Left renal cortex interstitium (tissue), 4 donors: ENCODE data around the gene PCDHA2. TPM values are rescaled to one million over a fixed set of nuclear protein-coding genes. Genes with fewer than 3 reads are reported as not detected.
"Not testable (repeated sequence)": the region's sequence is repeated elsewhere in the genome, so short reads cannot be mapped to it uniquely, and the experiment has no call there.

Experiments used
- DNase-seq, 4 donors: peaks; one replicate each; pipeline ENCODE4 v3.0.0-alpha.2; 2013; ENCODE audit warnings: low read depth in 4 of 4, low spot score in 2 of 4, missing footprints in 1 of 4
- polyA plus RNA-seq, 4 donors: library from polyadenylated mRNA; unstranded; fragments of 120-200 nt; gene quantifications; one replicate each; pipeline ENCODE4 v1.2.1, GENCODE V29; 2013; ENCODE audit not compliant: insufficient read length in 4 of 4

The PCDHA2 gene
- polyA plus RNA-seq, 4 donors, result 0.13 to 0.46 (median 0.19) TPM

GRCh38 chr5:140808889-140809291, 14.2 kb downstream of the PCDHA2 start:
- no peak for DNase-seq

- DNase-seq, result no peak
Measured at GRCh38 chr5:140821375-140822280, 27.0 kb downstream of the PCDHA2 start, which contains the start of gene PCDHA5. Gene PCDHA5 (plus strand): TSS chr5:140821613.

GRCh38 chr5:140822281-140822629, 27.6 kb downstream of the PCDHA2 start:
- DNase-seq, result no peak

DNA sequence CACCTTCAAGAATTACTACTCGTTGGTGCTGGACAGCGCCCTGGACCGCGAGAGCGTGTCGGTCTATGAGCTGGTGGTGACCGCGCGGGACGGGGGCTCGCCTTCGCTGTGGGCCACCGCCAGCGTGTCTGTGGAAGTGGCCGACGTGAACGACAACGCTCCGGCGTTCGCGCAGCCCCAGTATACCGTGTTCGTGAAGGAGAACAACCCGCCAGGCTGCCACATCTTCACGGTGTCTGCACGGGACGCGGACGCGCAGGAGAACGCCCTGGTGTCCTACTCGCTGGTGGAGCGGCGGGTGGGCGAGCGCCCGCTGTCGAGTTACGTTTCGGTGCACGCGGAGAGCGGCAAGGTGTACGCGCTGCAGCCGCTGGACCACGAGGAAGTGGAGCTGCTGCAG, 28.3 kb downstream of the PCDHA2 start:
- DNase-seq, result not testable (repeated sequence)

- DNase-seq, result no peak
Measured at GRCh38 chr5:140823475-140823874, 28.8 kb downstream of the PCDHA2 start.

DNA sequence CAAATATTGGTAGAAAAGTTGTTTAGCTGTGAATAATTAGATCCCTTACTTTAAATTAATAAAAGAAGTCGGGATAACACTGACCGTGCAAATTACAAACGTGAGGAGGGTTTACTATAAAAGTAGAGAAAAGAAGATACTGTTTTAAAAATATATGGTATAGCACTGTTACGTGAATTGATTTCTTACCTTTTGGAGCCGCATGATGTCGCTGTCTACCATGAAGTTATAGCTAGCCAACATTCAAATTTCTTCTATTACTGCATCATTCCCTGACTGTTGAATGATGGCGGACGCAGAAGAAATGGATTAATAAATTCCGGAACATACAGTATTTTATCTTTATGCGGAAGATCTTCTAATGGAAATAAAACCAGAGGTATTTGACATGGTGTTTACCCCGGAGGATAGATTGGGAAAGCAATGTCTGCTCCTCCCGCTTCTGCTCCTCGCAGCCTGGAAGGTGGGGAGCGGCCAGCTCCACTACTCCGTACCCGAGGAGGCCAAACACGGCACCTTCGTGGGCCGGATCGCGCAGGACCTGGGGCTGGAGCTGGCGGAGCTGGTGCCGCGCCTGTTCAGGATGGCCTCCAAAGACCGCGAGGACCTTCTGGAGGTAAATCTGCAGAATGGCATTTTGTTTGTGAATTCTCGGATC, 33.2 kb downstream of the PCDHA2 start, which contains the start of gene PCDHA6:
Gene PCDHA6, plus strand, starts transcription at position 257 of the 658 bp plus-strand sequence. Its CDS starts 132 bp downstream, at position 389.
- no peak for DNase-seq

DNA sequence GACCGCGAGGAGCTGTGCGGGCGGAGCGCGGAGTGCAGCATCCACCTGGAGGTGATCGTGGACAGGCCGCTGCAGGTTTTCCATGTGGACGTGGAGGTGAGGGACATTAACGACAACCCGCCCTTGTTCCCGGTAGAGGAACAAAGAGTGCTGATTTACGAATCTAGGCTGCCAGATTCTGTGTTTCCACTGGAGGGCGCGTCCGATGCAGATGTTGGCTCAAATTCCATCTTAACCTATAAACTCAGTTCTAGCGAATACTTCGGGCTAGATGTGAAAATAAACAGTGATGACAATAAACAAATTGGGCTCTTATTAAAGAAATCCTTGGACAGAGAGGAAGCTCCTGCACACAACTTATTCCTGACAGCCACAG, 33.7 kb downstream of the PCDHA2 start:
- DNase-seq, result no peak

DNA sequence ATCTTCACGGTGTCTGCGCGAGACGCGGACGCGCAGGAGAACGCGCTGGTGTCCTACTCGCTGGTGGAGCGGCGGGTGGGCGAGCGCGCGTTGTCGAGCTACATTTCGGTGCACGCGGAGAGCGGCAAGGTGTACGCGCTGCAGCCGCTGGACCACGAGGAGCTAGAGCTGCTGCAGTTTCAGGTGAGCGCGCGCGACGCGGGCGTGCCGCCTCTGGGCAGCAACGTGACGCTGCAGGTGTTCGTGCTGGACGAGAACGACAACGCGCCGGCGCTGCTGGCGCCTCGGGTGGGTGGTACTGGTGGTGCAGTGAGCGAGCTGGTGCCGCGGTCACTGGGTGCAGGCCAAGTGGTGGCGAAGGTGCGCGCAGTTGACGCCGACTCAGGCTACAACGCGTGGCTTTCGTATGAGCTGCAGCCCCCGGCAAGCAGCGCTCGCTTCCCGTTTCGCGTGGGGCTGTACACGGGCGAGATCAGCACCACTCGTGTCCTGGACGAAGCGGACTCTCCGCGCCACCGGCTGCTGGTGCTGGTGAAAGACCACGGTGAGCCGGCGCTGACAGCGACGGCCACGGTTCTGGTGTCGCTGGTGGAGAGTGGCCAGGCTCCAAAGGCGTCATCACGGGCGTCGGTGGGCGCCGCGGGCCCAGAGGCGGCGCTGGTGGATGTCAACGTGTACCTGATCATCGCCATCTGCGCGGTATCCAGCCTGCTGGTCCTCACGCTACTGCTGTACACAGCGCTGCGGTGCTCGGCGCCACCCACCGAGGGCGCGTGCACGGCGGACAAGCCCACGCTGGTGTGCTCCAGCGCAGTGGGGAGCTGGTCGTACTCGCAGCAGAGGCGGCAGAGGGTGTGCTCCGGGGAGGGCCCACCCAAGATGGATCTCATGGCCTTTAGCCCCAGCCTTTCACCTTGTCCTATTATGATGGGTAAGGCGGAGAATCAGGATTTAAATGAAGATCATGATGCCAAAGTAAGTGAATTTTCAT, 35.2 kb downstream of the PCDHA2 start:
- not testable (repeated sequence) for DNase-seq

DNA sequence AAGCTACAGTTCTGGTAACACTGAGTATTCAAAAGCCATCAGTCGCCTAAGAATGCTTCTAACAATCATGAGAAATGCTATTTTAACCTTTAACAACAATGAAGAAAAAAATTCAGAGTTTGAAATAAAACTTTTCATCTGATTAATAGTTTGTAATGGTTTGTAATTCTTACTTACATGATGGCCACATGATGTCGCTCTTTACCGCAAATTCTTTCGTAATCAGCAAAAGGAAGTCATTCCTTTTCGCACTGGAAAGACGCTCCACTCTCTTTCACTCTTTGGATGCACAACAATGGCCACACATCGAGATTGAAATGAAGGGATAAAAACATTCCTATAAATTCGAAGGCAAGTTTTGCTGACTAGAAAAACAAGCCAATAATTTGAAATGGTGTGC, 39.3 kb downstream of the PCDHA2 start, which contains the start of gene PCDHA7:
Gene PCDHA7, plus strand, starts transcription at position 277 of the 400 bp plus-strand sequence. Its CDS starts 115 bp downstream, at position 392.
- DNase-seq, result no peak

DNA sequence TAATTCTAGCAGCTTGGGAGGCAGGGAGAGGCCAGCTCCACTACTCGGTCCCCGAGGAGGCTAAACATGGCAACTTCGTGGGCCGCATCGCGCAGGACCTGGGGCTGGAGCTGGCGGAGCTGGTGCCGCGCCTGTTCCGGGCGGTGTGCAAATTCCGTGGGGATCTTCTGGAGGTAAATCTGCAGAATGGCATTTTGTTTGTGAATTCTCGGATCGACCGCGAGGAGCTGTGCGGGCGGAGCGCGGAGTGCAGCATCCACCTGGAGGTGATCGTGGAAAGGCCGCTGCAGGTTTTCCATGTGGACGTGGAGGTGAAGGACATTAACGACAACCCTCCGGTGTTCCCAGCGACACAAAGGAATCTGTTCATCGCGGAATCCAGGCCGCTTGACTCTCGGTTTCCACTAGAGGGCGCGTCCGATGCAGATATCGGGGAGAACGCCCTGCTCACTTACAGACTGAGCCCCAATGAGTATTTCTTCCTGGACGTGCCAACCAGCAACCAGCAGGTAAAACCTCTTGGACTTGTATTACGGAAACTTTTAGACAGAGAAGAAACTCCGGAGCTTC, 39.9 kb downstream of the PCDHA2 start:
- DNase-seq, result not testable (repeated sequence)

DNA sequence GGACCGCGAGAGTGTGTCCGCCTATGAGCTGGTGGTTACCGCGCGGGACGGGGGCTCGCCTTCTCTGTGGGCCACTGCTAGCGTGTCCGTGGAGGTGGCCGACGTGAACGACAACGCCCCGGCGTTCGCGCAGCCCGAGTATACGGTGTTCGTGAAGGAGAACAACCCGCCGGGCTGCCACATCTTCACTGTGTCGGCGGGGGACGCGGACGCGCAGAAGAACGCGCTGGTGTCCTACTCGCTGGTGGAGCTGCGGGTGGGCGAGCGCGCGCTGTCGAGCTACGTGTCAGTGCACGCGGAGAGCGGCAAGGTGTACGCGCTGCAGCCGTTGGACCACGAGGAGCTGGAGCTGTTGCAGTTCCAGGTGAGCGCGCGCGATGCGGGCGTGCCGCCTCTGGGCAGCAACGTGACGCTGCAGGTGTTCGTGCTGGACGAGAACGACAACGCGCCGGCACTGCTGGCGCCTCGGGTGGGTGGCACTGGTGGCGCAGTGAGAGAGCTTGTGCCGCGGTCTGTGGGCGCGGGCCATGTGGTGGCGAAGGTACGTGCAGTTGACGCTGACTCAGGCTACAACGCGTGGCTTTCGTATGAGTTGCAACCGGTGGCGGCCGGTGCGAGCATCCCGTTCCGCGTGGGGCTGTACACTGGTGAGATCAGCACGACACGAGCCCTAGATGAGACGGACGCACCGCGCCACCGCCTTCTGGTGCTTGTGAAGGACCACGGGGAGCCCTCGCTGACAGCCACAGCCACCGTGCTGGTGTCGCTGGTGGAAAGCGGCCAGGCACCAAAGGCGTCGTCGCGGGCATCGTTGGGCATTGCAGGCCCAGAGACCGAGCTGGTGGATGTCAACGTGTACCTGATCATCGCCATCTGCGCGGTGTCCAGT, 41.2 kb downstream of the PCDHA2 start:
- DNase-seq, result no peak

GRCh38 chr5:140840978-140841962, 46.6 kb downstream of the PCDHA2 start, which contains the start of gene PCDHA8:
Gene PCDHA8 (plus strand): TSS chr5:140841187. CDS start chr5:140841322, 135 bp downstream.
- DNase-seq, result no peak

DNA sequence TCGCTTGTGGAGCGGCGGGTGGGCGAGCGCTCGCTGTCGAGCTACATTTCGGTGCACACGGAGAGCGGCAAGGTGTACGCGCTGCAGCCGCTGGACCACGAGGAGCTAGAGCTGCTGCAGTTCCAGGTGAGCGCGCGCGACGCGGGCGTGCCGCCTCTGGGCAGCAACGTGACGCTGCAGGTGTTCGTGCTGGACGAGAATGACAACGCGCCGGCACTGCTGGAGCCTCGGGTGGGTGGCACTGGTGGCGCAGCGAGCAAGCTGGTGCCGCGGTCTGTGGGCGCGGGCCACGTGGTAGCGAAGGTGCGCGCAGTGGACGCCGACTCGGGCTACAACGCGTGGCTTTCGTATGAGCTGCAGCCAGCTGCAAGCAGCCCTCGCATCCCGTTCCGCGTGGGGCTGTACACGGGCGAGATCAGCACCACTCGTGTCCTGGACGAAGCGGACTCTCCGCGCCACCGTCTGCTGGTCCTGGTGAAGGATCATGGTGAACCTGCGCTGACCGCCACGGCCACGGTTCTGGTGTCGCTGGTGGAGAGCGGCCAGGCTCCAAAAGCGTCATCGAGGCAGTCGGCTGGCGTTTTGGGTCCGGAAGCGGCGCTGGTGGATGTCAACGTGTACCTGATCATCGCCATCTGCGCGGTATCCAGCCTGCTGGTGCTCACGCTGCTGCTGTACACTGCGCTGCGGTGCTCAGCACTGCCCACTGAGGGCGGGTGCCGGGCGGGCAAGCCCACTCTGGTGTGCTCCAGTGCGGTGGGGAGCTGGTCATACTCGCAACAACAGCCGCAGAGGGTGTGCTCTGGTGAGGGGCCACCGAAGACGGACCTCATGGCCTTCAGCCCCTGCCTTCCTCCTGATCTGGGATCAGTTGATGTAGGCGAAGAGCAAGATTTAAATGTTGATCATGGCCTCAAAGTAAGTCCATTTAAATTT, 48.4 kb downstream of the PCDHA2 start:
- DNase-seq, result no peak
